Measurements from ENCODE around the gene TRABD. TPM values are rescaled to one million over a fixed set of nuclear protein-coding genes. Genes with fewer than 3 reads are reported as not detected.

Gene TRABD
- total RNA-seq, 1 donor from 2014 or later, result 16.2 TPM

GRCh38 chr22:50186761-50187523, 1.2 kb downstream of the TRABD start:
- no peak for DNase-seq (ENCODE audit: low read depth in 2 of 2)

GRCh38 chr22:50188356-50188755, 2.6 kb downstream of the TRABD start:
- no peak for DNase-seq (ENCODE audit: low read depth in 2 of 2)

- DNase-seq (ENCODE audit: low read depth in 2 of 2), result no peak
Measured at GRCh38 chr22:50189184-50189848, 3.6 kb downstream of the TRABD start.

- no peak for DNase-seq (ENCODE audit: low read depth in 2 of 2)
Measured at GRCh38 chr22:50189849-50190181, 4.1 kb downstream of the TRABD start.

GRCh38 chr22:50190182-50190940, 4.6 kb downstream of the TRABD start:
- DNase-seq (ENCODE audit: low read depth in 2 of 2), result peak in 1 of 2 donors; percentile 70

GRCh38 chr22:50190941-50191741, 5.4 kb downstream of the TRABD start:
- DNase-seq (ENCODE audit: low read depth in 2 of 2), result no peak

GRCh38 chr22:50192436-50193204, 6.9 kb downstream of the TRABD start:
- DNase-seq (ENCODE audit: low read depth in 2 of 2), result no peak

GRCh38 chr22:50193621-50194020, 7.9 kb downstream of the TRABD start:
- DNase-seq (ENCODE audit: low read depth in 2 of 2), result no peak

GRCh38 chr22:50194037-50194805, 8.5 kb downstream of the TRABD start:
- no peak for DNase-seq (ENCODE audit: low read depth in 2 of 2)

- DNase-seq (ENCODE audit: low read depth in 2 of 2), result no peak
Measured at GRCh38 chr22:50196256-50196655, 10.5 kb downstream of the TRABD start.

- DNase-seq (ENCODE audit: low read depth in 2 of 2), result no peak
Measured at GRCh38 chr22:50197000-50197800, 11.5 kb downstream of the TRABD start.

- no peak for DNase-seq (ENCODE audit: low read depth in 2 of 2)
Measured at GRCh38 chr22:50197856-50198623, 12.3 kb downstream of the TRABD start.

- DNase-seq (ENCODE audit: low read depth in 2 of 2), result no peak
Measured at GRCh38 chr22:50198624-50199017, 12.9 kb downstream of the TRABD start.

GRCh38 chr22:50199251-50199721, 13.6 kb downstream of the TRABD start:
- no peak for DNase-seq (ENCODE audit: low read depth in 2 of 2)

- no peak for DNase-seq (ENCODE audit: low read depth in 2 of 2)
Measured at GRCh38 chr22:50199829-50200460, 14.2 kb downstream of the TRABD start.

GRCh38 chr22:50200461-50201190, 14.9 kb downstream of the TRABD start, which contains the start of gene SELENOO:
Gene SELENOO (plus strand): TSS chr22:50201011. CDS start chr22:50201037, 26 bp downstream.
- peak; percentile 47 to 85 for DNase-seq (ENCODE audit: low read depth in 2 of 2)

Measured in dermis microvascular lymphatic vessel endothelial cell (primary cell).